GM19468 (cell line): ENCODE measurements around the gene WNT11.

ENCODE experiments used
- ATAC-seq: cut with Tn5 transposase; IDR thresholded peaks from one replicate; pipeline ENCODE4 v1.9.1; 2021; ENCODE audit warnings: mild to moderate bottlenecking, moderate library complexity, moderate number of reproducible peaks; ENCODE audit not compliant: unreplicated experiment; ENCODE audit errors: extremely low read depth

The WNT11 gene

DNA sequence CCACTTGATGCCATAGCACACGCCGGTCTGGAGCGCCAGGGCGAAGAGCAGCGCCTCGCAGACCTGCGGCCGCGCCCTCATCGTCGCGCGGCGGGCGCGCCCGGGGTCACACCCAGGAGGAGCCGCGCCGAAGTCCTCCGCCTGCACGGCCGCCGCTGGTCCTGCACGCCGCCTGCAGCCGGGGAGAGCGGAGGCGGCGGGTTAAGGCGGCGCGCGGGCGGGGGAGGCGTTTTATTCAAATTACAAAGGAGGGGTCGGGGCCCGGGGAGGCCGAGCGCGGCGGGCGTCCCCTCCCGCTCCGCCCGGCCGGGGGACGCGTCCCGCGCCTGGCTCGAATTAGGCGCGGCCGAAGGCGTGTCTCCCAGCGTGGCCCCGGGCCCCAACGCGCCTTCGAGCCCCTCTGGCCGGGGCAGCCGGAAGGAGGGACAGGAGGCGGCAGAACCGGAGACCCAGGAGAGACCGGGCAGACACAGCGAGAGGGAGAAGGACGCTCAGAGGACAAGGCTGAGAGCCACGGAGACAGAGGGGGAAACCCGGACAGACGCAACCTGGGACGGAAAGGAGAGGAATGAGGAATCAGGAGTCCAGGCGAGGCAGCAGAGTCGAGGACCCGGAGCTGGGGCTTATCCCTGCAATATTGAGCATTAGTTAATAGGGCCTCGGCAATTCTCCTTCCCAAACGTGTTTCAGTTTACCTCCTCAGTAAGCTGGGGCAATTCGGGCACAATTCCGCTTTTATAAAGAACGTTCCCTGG, at the start of gene WNT11:
TSS of gene WNT11 (minus strand) at position 176 of the 755 bp plus-strand sequence. CDS start at position 81, 95 bp downstream.
- no peak for ATAC-seq

DNA sequence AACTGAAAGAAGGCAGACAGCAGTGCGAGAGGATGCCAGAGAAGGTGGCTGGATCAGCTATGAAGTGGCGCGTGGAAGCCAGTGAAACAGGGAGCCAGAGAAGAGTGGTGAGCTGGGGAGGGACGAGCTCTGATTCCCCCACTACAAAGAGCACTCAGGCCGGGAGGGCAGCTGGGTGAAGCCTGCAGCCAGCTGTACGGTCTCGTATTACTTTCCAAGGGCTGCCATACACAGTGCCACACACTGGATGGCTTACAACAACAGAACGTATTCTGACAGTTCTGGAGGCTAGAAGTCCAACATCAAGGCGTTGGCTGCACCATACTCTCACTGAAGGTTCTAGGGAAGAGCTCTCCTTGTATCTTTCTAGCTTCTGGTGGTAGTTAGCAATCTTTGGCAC, 47.1 kb upstream of the WNT11 start:
- no peak for ATAC-seq

DNA sequence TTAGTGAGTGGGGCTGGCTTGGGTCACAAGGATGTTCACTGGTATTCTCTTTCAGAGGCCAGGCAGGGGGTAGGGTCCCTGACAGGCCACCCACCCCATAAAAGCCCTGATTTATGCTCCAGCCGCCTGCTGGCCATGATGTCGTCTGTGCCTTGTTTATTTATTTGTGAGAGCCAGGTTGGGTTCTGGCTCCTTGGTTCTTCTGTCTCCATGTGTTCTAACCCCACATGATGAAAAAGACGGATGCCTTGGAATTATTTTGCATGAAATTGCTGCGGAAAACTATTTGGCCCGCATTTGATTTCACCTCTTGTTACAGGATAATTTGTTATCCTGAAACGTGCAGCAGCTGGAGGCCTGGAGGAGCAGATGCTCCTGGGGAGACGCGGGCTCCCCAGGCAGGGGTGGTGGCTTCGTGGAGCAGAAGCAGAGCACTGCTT, 46.3 kb upstream of the WNT11 start:
- no peak for ATAC-seq

DNA sequence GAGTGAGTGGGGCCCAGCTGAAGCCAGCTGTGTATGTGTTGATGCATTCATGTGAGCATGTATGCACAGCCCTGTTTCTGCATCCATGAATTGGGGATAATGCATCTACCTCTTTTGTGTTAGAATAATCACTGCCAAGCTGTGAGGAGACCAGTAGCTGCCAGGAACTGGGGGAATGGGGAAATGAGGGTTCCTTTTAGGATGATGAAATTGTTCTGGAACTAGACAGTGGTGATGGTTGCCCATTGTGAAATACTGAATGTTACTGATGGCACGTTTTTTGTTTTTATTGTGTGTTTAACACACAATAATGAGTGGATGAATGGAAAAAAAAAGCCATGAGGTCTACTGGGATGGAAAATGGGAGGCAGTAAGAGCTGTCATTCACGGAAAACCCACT, 45.3 kb upstream of the WNT11 start:
- no peak for ATAC-seq

DNA sequence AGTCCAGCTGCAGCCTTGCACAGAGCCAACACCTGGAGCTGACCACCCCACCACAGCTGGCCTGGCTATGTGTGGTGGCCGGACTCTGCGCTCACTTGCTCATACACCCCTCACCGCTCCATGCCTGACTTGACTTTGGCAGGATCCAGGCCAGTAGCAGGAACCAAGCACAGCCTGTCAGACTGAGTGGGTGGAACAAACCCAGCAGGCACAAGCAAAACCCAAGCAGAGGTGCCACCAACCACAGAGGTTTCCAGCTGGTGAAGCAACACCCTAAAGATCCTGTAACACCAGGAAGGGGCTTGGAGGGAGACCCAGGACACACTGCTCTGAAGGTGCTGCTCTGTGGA, 44.9 kb upstream of the WNT11 start:
- ATAC-seq = no peak

DNA sequence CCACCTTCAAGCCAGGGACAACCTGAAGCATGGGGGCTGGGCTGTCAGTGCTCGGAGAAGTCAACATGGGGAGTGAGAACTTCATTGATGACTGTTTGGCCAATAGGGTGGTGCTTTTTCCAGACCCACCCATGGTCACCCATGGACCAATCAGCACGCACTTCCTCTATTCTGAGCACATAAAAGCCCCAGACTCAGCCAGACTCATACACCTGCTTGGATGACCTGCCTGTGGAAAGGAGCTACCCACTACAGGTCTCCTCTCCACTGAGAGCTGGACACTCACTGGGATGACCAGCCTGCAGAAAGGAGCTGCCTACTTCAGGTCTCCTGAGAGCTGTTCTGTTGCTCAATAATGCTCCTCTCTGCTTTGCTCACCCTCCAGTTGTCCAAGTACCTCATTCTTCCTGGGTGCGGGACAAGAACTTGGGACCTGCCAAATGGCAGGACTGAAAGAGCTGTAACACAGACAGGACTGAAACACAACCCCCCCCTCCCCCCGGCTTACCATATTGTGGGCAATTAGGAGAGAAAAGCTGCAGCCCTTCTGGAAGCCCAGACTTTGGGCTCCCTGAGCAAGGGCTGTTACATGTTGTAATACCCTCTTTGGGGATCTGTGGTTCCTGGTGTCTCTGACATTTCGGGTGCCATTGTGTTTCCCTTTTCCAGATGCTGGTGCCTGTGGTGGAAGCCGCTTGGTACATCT, 44.4 kb upstream of the WNT11 start:
- ATAC-seq = no peak

DNA sequence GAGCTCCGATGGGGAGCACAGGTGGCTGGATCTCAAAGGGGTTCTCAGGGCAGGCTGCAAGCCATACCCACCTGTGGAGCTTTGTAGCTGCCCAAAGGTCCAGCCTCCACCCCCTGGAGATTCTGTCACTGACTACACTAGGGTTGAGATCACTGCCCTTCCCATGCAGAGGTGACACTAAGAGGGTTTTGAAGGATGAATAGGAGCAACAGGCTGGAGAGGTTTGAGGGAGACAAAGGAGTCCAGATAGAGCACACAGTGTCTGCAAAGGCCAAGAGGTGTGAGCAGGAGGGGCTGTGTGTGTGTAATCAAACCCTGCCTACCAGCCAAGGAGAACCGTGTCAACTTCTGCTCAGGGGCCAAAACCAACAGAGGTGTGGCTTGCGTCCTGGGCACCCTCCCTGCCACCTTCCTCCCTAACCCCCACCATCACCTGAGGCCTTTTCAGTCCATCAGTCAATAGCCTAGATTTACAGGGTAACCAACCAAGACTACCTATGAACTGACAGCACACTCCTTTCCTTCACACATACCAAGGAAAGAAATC, 43.0 kb upstream of the WNT11 start:
- no peak for ATAC-seq

DNA sequence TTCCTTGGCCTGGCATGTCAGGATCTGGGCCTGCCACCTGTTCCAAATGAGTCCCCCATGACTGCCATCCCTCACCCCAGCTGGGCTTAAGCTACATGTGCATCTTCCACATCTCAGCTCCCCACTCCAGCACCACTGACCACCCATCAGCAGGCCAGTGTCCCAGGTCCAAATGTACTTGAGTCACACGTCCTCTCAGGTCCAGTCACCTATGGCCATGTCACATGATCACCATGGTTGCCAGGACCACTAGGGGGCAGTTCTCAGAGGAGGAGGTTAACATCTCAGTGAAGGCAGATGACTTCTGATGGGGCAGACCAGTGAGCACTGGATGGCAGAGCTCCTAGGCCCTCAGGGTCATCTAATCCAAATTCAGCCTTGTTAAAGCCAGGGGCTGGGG, 41.9 kb upstream of the WNT11 start:
- no peak for ATAC-seq

DNA sequence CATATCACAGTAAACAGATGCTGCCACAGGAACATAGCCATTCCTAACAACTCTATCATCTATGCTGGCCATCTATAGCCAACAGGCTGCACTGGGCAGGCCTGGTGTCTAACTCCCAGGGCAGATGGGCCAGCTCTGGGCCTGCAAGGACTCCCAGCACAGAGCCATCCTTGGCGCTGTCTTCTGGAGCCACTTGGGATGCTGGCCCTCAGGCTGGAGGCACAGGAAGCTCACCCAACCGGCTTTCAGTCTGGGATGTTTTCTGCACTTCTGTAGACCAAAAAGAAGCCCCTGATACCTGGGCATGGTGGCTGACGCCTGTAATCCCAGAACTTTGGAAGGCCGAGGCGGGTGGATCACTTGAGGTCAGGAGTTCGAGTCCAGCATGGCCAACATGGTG, 40.8 kb upstream of the WNT11 start:
- ATAC-seq = no peak

DNA sequence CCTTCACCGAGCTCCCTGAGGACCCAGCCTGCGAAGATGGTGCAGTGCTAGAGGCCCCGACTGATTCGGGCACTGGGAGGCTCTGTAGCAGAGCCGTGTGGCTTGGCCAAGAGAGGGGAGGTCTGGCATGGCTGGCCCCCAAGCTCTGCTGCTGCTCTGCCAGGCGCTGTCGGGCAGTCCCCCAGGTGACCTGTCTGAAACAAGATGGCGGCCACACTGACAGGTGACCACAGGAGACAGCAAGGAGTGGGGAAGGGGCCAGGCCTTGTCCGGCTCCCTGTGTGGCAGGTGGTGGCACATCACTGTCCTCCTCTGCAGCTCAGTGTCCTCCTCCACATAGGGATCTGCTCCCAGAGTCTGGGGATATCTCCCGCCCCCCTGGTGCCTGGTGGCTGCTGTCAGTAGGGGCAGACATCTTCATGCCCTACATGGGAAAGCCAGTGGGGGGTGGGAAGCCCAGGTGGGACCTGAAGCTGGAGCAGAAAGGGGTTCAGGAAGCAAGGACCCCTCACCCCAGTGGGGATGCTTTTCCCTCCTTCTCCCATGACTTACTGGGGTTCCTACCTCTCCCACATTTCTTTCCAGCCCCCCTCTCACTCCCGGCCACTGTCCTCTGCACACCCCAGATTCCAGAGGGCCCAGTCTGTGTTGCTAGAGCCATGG, 40.1 kb upstream of the WNT11 start:
- ATAC-seq = no peak

DNA sequence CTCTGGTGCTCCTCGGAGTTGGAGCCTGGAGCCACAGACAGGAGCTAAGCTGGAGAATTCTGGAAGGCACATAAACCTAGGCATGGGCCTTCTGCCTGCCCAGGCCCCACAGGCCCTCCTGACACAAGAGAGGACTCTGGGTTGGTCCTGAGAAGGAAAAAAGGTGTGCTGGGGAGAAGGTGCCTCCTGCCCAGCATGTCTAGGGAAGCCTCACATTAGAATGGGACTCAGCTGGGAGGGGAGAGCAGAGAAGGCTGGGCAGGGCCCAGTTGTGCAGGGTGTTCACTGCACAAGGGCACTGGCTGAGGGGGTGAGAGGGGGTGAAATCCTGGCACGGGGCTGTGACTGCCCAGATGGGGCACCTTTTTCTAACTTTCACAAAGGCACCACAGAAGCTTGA, 39.4 kb upstream of the WNT11 start:
- ATAC-seq = no peak

DNA sequence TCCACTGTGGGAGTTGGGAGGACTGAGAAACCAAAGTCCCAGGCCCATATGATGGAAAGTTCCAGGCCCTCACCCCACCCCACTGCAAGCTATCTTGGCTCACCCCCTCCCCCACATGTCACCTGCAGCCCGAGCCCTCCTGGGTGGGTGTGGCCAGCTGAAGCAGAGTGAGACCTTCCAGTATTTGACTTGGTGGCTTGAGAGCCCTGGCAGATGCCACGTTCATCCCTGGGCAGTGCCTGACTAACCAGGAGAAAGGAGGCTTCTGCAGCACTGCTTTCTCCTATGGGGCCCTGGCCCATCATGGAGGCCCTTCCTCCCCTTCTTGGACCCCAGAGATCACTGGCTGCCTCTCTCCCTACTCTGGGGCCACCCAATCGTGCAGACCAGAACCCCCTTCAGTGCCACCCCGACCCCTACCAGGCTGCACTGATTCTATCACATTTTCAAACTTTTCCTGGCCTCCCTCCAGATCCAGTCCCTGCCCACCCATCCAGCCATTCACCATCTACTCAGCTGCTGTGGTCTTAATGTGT, 38.1 kb upstream of the WNT11 start:
- ATAC-seq = no peak

DNA sequence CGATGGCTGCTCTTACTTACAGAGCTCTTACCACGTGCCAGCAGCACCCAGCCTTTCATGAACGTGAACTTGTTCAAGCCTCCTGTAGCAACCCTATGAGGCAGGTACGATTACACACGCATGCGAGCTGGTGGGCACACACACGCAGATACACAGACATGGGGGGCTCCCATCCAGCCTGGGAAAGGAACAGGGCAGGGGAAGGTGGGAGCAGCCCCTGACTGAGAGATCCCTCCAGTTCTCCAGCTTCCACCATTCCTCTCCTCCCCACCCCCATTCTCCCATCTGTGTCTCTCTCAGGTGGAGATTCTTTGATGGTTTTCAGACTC, 37.6 kb upstream of the WNT11 start:
- ATAC-seq = no peak

DNA sequence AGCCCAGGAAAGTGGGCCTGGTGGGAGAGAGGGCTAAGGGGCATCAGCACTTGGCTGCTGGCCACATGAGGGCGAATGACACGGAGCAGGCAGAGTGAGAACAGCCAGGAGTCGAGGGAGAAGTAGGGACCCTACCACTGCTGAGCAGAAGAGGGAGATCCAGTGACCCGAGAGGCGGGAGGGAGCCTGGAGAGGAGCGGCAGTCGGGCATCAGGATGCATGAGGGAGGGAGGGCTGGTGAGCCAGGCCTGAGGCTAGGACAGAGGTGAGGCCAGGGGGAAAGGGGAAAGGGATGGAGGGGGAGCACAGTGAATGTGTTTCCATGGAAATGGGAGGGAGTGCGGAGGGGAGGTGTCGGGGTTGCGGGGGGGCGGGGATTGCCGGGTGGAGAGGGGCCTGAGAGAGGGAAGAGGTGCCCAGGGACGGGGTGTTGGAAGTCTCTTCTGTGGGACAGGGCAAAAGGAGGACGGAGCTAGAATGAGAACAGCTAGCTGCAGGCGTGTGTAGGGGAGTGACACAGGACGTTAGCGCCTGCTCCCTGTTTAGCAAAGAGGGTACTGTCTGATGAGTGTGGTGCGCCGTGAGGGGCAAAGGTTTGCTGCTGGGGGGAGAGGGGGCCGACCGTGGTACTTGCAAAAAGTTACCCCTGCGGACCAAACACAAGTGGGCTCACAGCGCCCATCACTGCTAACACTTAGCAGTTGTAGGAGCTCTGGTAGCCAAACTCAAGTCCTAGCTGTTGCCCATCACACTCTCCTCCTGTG, 37.1 kb upstream of the WNT11 start:
- ATAC-seq = no peak

DNA sequence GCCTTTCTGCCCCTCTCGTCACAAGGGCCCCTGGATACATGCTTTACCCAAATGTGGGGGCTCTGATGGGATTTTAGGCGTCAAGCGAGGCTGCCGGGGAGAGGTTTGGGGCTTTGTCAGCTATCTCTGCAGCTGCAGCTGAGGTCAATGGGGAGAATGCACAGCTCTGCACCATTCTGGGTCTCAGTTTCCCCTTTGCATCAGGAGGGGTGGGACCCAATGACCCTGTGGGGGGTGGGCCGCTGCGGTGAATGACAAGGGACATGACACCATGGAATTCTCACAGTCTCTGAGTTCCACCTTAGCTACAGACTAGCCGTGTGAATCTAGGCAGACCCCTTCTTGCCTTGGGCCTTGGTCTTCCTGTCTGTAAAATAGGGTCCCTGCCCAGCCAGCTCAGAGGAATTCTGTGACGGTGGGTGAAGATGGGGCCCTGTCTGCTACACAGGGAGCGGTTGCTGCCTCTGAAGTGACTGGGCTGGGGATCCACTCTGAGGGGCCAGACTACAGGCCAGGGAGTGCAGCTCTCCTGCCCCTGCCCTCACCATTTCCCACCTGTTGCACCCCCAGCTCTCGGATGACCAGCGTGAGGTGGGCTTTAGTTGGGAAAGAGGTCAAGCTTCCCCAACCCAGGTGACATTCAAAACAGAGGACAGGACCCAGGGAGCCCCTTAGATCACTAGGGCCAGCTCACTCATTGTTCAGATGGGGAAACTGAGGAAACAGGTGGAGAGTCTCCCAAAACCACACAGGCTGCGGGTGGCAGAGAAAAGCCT, 35.9 kb upstream of the WNT11 start:
- ATAC-seq = no peak

DNA sequence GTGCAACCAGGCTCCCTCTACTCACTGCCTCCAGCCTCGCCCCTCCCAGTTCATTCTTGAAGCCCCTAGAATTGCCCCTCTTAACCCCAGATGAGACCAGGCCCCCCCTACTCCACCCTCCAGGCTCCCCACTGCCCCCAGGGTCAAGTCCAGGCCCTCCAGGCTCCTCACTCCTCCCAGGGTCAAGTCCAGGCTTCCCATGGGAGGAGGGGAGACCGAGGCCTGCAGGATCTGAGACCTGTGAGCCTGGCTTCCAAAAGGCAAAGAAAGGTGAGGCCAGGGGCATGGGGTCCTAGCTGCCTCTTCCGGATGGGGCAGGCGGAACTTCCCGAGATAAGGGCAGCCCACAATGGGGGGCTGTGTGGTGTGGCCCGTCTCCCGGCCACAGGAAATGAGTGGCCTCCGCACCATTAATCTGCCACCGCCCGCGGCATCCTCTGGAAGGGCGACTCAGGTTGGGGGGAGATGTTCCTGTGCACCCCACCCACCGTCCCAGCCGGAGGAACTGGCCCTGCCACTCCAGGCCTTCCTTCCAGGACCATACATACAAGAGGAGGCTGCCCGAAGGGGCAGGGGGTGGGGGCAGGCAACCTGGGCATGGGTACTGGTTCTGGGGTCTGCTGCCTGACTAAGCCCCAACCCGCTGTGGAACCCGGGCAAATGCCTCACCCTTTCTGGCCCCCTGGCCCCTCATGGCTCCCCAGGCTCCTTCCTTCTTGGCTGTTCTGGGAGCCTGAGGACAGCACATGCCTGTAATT, 35.1 kb upstream of the WNT11 start:
- ATAC-seq = no peak

DNA sequence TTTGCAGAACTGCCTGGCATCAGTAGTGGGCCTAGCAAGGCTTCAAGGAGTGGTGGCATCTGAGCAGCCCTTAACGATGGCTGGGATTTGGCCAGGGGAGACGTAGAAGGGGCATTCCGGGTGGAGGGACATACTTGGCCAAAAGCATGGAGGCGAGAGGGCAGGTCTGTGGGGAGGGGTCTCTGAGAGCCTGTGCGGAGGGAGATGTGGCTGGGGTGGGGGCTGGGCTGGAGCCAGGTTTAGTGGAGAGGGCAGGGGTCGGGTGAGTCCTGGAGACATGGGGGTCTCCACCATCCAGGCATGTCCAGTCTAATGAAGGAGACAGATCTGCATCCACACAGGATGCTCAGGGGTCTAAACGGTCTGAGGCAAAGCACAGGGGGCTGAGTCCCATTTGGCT, 34.4 kb upstream of the WNT11 start:
- ATAC-seq = no peak

DNA sequence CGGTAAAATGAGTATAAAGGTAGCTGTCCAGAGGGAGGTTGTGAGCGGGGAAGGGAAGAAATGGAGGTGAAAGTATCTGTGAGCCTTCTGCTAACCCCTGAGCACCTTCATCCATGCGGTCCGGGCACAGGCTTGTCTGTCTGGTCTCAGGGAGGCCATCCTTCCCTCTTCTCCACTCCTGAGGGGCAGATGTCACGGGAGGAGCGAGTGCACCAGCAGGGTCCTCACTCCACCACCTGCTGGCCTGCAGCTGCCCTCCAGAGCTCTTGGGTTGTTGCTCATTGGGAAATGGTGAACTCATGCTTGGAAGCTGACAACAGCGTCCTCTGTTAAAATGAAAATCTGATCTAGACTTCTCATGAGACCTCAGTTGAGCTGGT, 33.8 kb upstream of the WNT11 start:
- no peak for ATAC-seq
